HCT116 (cell line): ENCODE data around the gene DEPDC5. TPM values are rescaled to one million over a fixed set of nuclear protein-coding genes. Genes with fewer than 3 reads are reported as not detected.

Experiments used
- ATAC-seq: fragments of 200-7000 bp; cut with Tn5 transposase; 2 replicates; pipeline ENCODE4 v1.9.1; 2020; ENCODE audit warnings: mild to moderate bottlenecking, moderate library complexity
- BruUV-seq: library from RNA; stranded (reverse); fragments of 400-500 nt; replicated peaks from 2 replicates; lab custom pipeline; 2021; lab: Mats Ljungman, UMichigan
- CTCF ChIA-PET: fragments of 300-600 bp; sonication (Branson Sonifier 250); formaldehyde crosslinking; loops from one replicate; lab custom pipeline; 2021; ENCODE audit warnings: antibody characterized with exemption; lab: Charles Lee
- POLR2A ChIA-PET: fragments of 300-600, 350-600 bp; sonication (Branson Sonifier 250); formaldehyde crosslinking; loops from one replicate; lab custom pipeline; 2021; ENCODE audit warnings: antibody characterized with exemption; lab: Charles Lee
- RAD21 ChIA-PET, 2 experiments: fragments of 300-600 bp; sonication (Branson Sonifier 250); formaldehyde crosslinking; loops; one replicate each; lab custom pipeline; 2023; ENCODE audit warnings: low total read pairs in 2 of 2; ENCODE audit not compliant: uncharacterized antibody in 2 of 2, unreplicated experiment in 2 of 2, low non-redundant PET in 1 of 2; lab: Charles Lee
- DNase-seq: peaks from one replicate; pipeline ENCODE4 v3.0.0-alpha.2; 2010; ENCODE audit warnings: low read depth, low spot score
- H2AFZ ChIP-seq: fragments of 200-600 bp; shearing (Covaris generic), sonication (generic); 2 replicates; pipeline ENCODE4 v1.6.1; 2017; ENCODE audit warnings: low read depth, mixed run types, mixed read lengths, antibody characterized with exemption, low read length; ENCODE audit not compliant: poor library complexity, severe bottlenecking
- H3K27ac ChIP-seq: 2 replicates; pipeline ENCODE4 v1.5.1; 2012; ENCODE audit warnings: low read depth, low read length
- H3K27me3 ChIP-seq: fragments of 200-600 bp; sonication (generic); 2 replicates; pipeline ENCODE4 v1.6.1; 2016; ENCODE audit warnings: mixed run types, low read length, mixed read lengths; ENCODE audit not compliant: insufficient read depth
- H3K36me3 ChIP-seq, 2 experiments: fragments of 200-500 bp in 1 of 2; fragments of 200-600 bp in 1 of 2; sonication (Bioruptor generic) in 1 of 2; sonication (generic) in 1 of 2; 2 replicates each; pipeline versions ENCODE4 v1.5.1 to v1.6.1; 2014 to 2016; ENCODE audit warnings: low read length in 2 of 2, inconsistent platforms in 1 of 2, mixed read lengths in 1 of 2, mixed run types in 1 of 2; ENCODE audit not compliant: insufficient read depth in 2 of 2, control insufficient read depth in 1 of 2
- H3K4me1 ChIP-seq, 2 experiments: fragments of 200-600 bp in 1 of 2; sonication (generic) in 1 of 2; 2 replicates each; pipeline versions ENCODE4 v1.5.1 to v1.6.1; 2012 to 2017; ENCODE audit warnings: low read length in 2 of 2, inconsistent platforms in 1 of 2, mild to moderate bottlenecking in 1 of 2, mixed read lengths in 1 of 2, mixed run types in 1 of 2, moderate library complexity in 1 of 2; ENCODE audit not compliant: insufficient read depth in 2 of 2, control insufficient read depth in 1 of 2
- H3K4me2 ChIP-seq: fragments of 200-600 bp; sonication (generic); 2 replicates; pipeline ENCODE4 v1.6.1; 2017; ENCODE audit warnings: mixed run types, low read length, mixed read lengths
- H3K4me3 ChIP-seq, 2 experiments: fragments of 200-600 bp in 1 of 2; sonication (generic) in 1 of 2; replicated peaks in 1 of 2; 2 replicates each; pipeline ENCODE4 v1.5.1; 2011 to 2016; ENCODE audit warnings: low read length in 2 of 2, control low read depth in 1 of 2, low read depth in 1 of 2, mild to moderate bottlenecking in 1 of 2, mixed read lengths in 1 of 2, mixed run types in 1 of 2
- H3K79me2 ChIP-seq: fragments of 200-600 bp; sonication (generic); 2 replicates; pipeline ENCODE4 v1.6.1; 2017; ENCODE audit warnings: mild to moderate bottlenecking, mixed run types, low read length, moderate library complexity, mixed read lengths; ENCODE audit not compliant: insufficient read depth
- H3K9ac ChIP-seq: fragments of 200-600 bp; sonication (generic); 2 replicates; pipeline ENCODE4 v1.6.1; 2016; ENCODE audit warnings: low read length, mixed read lengths
- H3K9me2 ChIP-seq: fragments of 200-600 bp; sonication (generic), shearing (Covaris generic); 2 replicates; pipeline ENCODE4 v1.6.1; 2017; ENCODE audit warnings: mixed run types, mild to moderate bottlenecking, moderate library complexity; ENCODE audit not compliant: insufficient read depth
- H3K9me3 ChIP-seq, 2 experiments: fragments of 200-500 bp in 1 of 2; fragments of 200-600 bp in 1 of 2; sonication (Bioruptor generic) in 1 of 2; sonication (generic) in 1 of 2; 2 replicates each; pipeline ENCODE4 v1.6.1; 2014 to 2017; ENCODE audit warnings: low read length in 2 of 2, mixed read lengths in 2 of 2, inconsistent platforms in 1 of 2, low read depth in 1 of 2, mild to moderate bottlenecking in 1 of 2, mixed run types in 1 of 2, moderate library complexity in 1 of 2; ENCODE audit not compliant: control insufficient read depth in 1 of 2, insufficient read depth in 1 of 2
- H4K20me1 ChIP-seq: fragments of 200-600 bp; sonication (generic), shearing (Covaris generic); 2 replicates; pipeline ENCODE4 v1.6.1; 2017; ENCODE audit warnings: mixed run types, mild to moderate bottlenecking, moderate library complexity; ENCODE audit not compliant: insufficient read depth
- ATF3 ChIP-seq: IDR thresholded peaks from 2 replicates; pipeline ENCODE4 v1.6.1; 2012
- CEBPB ChIP-seq: IDR thresholded peaks from 2 replicates; pipeline ENCODE4 v1.6.1; 2012; ENCODE audit warnings: low read depth
- ELF1 ChIP-seq: IDR thresholded peaks from 2 replicates; pipeline ENCODE4 v1.6.1; 2012; ENCODE audit warnings: low read depth, borderline replicate concordance
- EZH2 ChIP-seq: fragments of 200-600 bp; sonication (generic); IDR thresholded peaks from 2 replicates; pipeline ENCODE4 v1.6.1; 2017; ENCODE audit warnings: antibody characterized with exemption, mixed run types
- EZH2phosphoT487 ChIP-seq: fragments of 200-600 bp; IDR thresholded peaks from 2 replicates; pipeline ENCODE4 v1.6.1; 2018; ENCODE audit warnings: antibody characterized with exemption, borderline replicate concordance
- FOSL1 ChIP-seq: IDR thresholded peaks from 2 replicates; pipeline ENCODE4 v1.6.1; 2012; ENCODE audit warnings: low read depth
- JUND ChIP-seq: IDR thresholded peaks from 2 replicates; pipeline ENCODE4 v1.6.1; 2012
- SP1 ChIP-seq: IDR thresholded peaks from 2 replicates; pipeline ENCODE4 v1.6.1; 2012; ENCODE audit warnings: low read depth
- SRF ChIP-seq: IDR thresholded peaks from 2 replicates; pipeline ENCODE4 v1.6.1; 2012; ENCODE audit warnings: low read depth
- TCF7L2 ChIP-seq: IDR thresholded peaks from 2 replicates; pipeline ENCODE4 v1.7.0; 2011; ENCODE audit warnings: borderline replicate concordance, inconsistent platforms; ENCODE audit not compliant: insufficient read depth, insufficient read length; ENCODE audit errors: extremely low read depth
- ZFX ChIP-seq: fragments of 450-650 bp; IDR thresholded peaks from 2 replicates; pipeline ENCODE4 v1.6.1; 2017
- ZNF274 ChIP-seq: fragments of 200-500 bp; sonication (Bioruptor generic); IDR thresholded peaks from 2 replicates; pipeline ENCODE4 v1.6.1; 2014; ENCODE audit warnings: mild to moderate bottlenecking, low read depth, low read length, inconsistent platforms
- intact Hi-C: fragments of 100-400 bp; cut with micrococcal nuclease; formaldehyde crosslinking; loops from 2 replicates; pipeline ENCODE4 v1.10.0; 2022
- total RNA-seq: library from RNA; stranded (reverse); gene quantifications from one replicate; pipeline ENCODE4 v1.2.1, GENCODE V29; 2021; ENCODE audit not compliant: unreplicated experiment
- TF ChIP-seq, protein P1 (sequence below): IDR thresholded peaks from 2 replicates; pipeline ENCODE4 v1.6.1; 2012; ENCODE audit warnings: low read depth
- TF ChIP-seq, protein P2 (sequence below), 3 experiments: fragments of 200-600 bp in 1 of 3; sonication (generic) in 1 of 3; IDR thresholded peaks in 2 of 3; conservative IDR thresholded peaks in 1 of 3; 2 replicates each; pipeline ENCODE4 v1.5.1; 2012 to 2017; ENCODE audit warnings: low read depth in 2 of 3, low read length in 2 of 3, antibody characterized with exemption in 1 of 3, borderline replicate concordance in 1 of 3, control low read depth in 1 of 3, mild to moderate bottlenecking in 1 of 3, mixed read lengths in 1 of 3, mixed run types in 1 of 3, moderate library complexity in 1 of 3; ENCODE audit not compliant: insufficient read depth in 1 of 3

DEPDC5 gene
- total RNA-seq, 1 experiment from 2014 or later, result 35.0 TPM

GRCh38 chr22:31921106-31921505, 167.3 kb downstream of the DEPDC5 start:
- no peaks in the 10 kb centered on the region for H3K9me2 ChIP-seq
- H3K4me3 ChIP-seq, result no peak overlapping the region
- peaks cover 0 to 3% of the 10 kb centered on the region in 2 experiments; a peak in 1 of 4 replicates for H3K4me1 ChIP-seq
- intact Hi-C loops, result no loop called here
- no peaks in the 10 kb centered on the region for H3K79me2 ChIP-seq
- H3K9me3 ChIP-seq, result no peaks in the 10 kb centered on the region
- ChIA-PET POLR2A (no interaction called here), CTCF (no interaction called here), RAD21 (no interaction called here)
- no peak overlapping the region for H3K4me2 ChIP-seq
- no peaks in the 10 kb centered on the region for H3K36me3 ChIP-seq
- H3K27me3 ChIP-seq, result no peaks in the 10 kb centered on the region
- BruUV-seq, result no TSS peak
- H4K20me1 ChIP-seq, result no peaks in the 10 kb centered on the region
- ATAC-seq (no peak), DNase-seq (no peak)
- no peak overlapping the region for H3K27ac ChIP-seq
- no peak overlapping the region for H3K9ac ChIP-seq
- H2AFZ ChIP-seq, result no peak overlapping the region
- no peak for TF ChIP-seq ZFX
- TF ChIP-seq ZNF274, result no peak
- TF ChIP-seq, protein P1, sequence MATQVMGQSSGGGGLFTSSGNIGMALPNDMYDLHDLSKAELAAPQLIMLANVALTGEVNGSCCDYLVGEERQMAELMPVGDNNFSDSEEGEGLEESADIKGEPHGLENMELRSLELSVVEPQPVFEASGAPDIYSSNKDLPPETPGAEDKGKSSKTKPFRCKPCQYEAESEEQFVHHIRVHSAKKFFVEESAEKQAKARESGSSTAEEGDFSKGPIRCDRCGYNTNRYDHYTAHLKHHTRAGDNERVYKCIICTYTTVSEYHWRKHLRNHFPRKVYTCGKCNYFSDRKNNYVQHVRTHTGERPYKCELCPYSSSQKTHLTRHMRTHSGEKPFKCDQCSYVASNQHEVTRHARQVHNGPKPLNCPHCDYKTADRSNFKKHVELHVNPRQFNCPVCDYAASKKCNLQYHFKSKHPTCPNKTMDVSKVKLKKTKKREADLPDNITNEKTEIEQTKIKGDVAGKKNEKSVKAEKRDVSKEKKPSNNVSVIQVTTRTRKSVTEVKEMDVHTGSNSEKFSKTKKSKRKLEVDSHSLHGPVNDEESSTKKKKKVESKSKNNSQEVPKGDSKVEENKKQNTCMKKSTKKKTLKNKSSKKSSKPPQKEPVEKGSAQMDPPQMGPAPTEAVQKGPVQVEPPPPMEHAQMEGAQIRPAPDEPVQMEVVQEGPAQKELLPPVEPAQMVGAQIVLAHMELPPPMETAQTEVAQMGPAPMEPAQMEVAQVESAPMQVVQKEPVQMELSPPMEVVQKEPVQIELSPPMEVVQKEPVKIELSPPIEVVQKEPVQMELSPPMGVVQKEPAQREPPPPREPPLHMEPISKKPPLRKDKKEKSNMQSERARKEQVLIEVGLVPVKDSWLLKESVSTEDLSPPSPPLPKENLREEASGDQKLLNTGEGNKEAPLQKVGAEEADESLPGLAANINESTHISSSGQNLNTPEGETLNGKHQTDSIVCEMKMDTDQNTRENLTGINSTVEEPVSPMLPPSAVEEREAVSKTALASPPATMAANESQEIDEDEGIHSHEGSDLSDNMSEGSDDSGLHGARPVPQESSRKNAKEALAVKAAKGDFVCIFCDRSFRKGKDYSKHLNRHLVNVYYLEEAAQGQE, result no peak
- TF ChIP-seq, protein P2, sequence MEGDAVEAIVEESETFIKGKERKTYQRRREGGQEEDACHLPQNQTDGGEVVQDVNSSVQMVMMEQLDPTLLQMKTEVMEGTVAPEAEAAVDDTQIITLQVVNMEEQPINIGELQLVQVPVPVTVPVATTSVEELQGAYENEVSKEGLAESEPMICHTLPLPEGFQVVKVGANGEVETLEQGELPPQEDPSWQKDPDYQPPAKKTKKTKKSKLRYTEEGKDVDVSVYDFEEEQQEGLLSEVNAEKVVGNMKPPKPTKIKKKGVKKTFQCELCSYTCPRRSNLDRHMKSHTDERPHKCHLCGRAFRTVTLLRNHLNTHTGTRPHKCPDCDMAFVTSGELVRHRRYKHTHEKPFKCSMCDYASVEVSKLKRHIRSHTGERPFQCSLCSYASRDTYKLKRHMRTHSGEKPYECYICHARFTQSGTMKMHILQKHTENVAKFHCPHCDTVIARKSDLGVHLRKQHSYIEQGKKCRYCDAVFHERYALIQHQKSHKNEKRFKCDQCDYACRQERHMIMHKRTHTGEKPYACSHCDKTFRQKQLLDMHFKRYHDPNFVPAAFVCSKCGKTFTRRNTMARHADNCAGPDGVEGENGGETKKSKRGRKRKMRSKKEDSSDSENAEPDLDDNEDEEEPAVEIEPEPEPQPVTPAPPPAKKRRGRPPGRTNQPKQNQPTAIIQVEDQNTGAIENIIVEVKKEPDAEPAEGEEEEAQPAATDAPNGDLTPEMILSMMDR (IDR thresholded peaks at IDR 0.05 in 2 of 3, conservative IDR thresholded peaks at IDR 0.05 in 1 of 3; ENCODE audit: borderline replicate concordance in 1 of 3, insufficient read depth in 1 of 3, low read depth in 2 of 3, low read length in 2 of 3), result no peak
- no peak for TF ChIP-seq ATF3
- no peak for TF ChIP-seq JUND
- TF ChIP-seq FOSL1, result no peak
- no peak for TF ChIP-seq CEBPB
- TF ChIP-seq SP1, result no peak
- no peak for TF ChIP-seq ELF1
- no peak for TF ChIP-seq TCF7L2
- no peak for TF ChIP-seq EZH2
- no peak for TF ChIP-seq EZH2phosphoT487
- no peak for TF ChIP-seq SRF
